Measurements from ENCODE around the gene CACNA1C.

CACNA1C gene

GRCh38 chr12:2593045-2593444 lies 540.3 kb downstream of the CACNA1C start:
- Mint-ChIP-seq H3K27ac (ENCODE audit: low read depth) (no peak overlapping the region), H3K9me3 (peaks cover 7% of the 10 kb centered on the region), H3K4me1 (no peaks in the 10 kb centered on the region), H3K36me3 (ENCODE audit: insufficient read depth) (no peaks in the 10 kb centered on the region), H3K27me3 (peaks cover 43% of the 10 kb centered on the region), H3K4me3 (no peak overlapping the region)
- DNase-seq (ENCODE audit: low spot score in 2 of 2), result no peak
- no peak for ATAC-seq (replicated peaks; ENCODE audit: extremely low read depth, poor library complexity, severe bottlenecking)

- ATAC-seq (replicated peaks; ENCODE audit: extremely low read depth, poor library complexity, severe bottlenecking) (no peak), DNase-seq (ENCODE audit: low spot score in 2 of 2) (no peak)
- Mint-ChIP-seq H3K9me3 (peaks cover 7% of the 10 kb centered on the region), H3K4me3 (no peak overlapping the region), H3K36me3 (ENCODE audit: insufficient read depth) (no peaks in the 10 kb centered on the region), H3K27ac (ENCODE audit: low read depth) (no peak overlapping the region), H3K4me1 (no peaks in the 10 kb centered on the region), H3K27me3 (peaks cover 16% of the 10 kb centered on the region)
Observed at GRCh38 chr12:2596441-2596840, 543.7 kb downstream of the CACNA1C start.

DNA sequence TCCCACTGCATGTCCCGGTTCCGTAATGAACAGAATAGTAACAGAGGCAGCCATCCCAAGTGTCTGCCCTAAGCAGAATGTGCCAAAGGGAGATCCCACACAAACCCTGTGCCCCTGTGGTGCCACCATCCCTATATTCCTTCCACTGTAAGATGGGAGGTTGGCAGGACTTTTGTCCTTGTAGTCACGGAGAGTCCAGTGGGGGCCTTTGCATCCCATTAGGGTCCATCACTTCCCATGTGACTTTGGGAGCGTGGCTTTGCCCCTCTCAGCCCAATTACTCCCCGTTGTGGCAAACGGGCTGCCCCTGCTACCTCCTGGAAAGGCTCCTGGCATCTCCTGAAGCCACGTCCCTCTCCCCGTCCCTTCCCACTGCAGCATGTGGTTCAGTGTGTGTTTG lies 552.5 kb downstream of the CACNA1C start:
- ATAC-seq (replicated peaks; ENCODE audit: extremely low read depth, poor library complexity, severe bottlenecking) (no peak), DNase-seq (ENCODE audit: low spot score in 2 of 2) (no peak)
- Mint-ChIP-seq H3K4me1 (no peaks in the 10 kb centered on the region), H3K9me3 (no peaks in the 10 kb centered on the region), H3K4me3 (no peak overlapping the region), H3K27ac (ENCODE audit: low read depth) (no peak overlapping the region), H3K27me3 (peaks cover 44% of the 10 kb centered on the region), H3K36me3 (ENCODE audit: insufficient read depth) (no peaks in the 10 kb centered on the region)

DNA sequence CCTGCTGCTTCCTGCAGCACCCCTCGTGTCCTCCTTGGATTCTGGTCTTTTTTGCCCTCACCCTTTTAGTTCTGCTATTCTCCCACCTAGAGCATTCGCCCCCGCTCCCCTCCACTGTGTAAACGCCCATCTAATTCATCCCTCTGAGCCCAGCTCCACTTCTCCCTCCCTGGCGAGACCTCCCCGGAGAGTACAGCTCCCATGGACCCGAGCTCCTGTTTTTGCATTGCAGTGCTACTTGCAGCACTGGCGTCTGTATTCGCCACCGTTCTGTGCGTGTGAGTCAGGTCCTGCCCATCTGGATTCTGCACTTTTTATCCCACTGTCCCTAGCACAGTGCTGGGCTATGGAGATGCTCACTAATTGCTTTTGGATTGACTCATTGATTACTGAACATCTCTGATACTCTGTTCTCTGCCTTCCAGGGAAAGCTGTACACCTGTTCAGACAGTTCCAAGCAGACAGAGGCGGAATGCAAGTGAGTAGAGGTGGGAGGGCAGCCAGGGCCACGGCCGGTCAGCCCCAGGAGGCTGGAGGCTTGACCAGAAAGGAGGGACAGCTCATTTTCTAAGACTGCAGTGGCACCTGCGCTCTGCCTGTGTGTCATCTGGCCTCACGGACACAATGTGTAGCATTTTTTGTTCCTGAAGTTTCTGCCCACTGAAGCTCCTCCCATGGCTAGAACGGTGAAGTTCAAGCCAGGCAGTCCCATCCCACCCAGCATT lies 553.6 kb downstream of the CACNA1C start:
- Mint-ChIP-seq H3K27ac (ENCODE audit: low read depth) (no peak overlapping the region), H3K27me3 (peaks cover 49% of the 10 kb centered on the region)

GRCh38 chr12:2607881-2608607 lies 555.3 kb downstream of the CACNA1C start:
- no peaks in the 10 kb centered on the region for H3K9me3 Mint-ChIP-seq
- no peak overlapping the region for H3K4me3 Mint-ChIP-seq
- ATAC-seq (replicated peaks; ENCODE audit: extremely low read depth, poor library complexity, severe bottlenecking), result no peak
- no peaks in the 10 kb centered on the region for H3K36me3 Mint-ChIP-seq (ENCODE audit: insufficient read depth)
- H3K27me3 Mint-ChIP-seq, result peaks cover 49% of the 10 kb centered on the region
- no peak overlapping the region for H3K27ac Mint-ChIP-seq (ENCODE audit: low read depth)
- H3K4me1 Mint-ChIP-seq, result no peaks in the 10 kb centered on the region
- no peak for DNase-seq (ENCODE audit: low spot score in 2 of 2)

More for the DNA sequence above, 553.6 kb downstream of the CACNA1C start:
- Mint-ChIP-seq H3K4me3 (no peak overlapping the region), H3K9me3 (no peaks in the 10 kb centered on the region), H3K4me1 (no peaks in the 10 kb centered on the region), H3K36me3 (ENCODE audit: insufficient read depth) (no peaks in the 10 kb centered on the region)
- no peak for ATAC-seq (replicated peaks; ENCODE audit: extremely low read depth, poor library complexity, severe bottlenecking)
- DNase-seq (ENCODE audit: low spot score in 2 of 2), result no peak

DNA sequence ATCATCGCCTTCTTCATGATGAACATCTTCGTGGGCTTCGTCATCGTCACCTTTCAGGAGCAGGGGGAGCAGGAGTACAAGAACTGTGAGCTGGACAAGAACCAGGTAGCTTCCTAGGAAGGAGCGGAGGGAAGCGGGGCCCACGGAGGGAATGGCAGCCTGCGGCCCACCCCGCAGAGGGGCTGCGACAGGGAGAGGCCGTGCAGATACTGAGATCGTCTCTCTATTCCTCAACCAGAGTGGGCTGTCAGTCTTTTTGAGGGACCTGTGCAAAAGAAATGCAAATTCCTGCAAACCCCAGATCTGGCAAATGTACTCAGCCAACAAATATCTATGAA lies 555.8 kb downstream of the CACNA1C start:
- Mint-ChIP-seq H3K9me3 (no peaks in the 10 kb centered on the region), H3K4me1 (no peaks in the 10 kb centered on the region), H3K4me3 (no peak overlapping the region), H3K36me3 (ENCODE audit: insufficient read depth) (no peaks in the 10 kb centered on the region), H3K27ac (ENCODE audit: low read depth) (no peak overlapping the region), H3K27me3 (peaks cover 49% of the 10 kb centered on the region)
- ATAC-seq (replicated peaks; ENCODE audit: extremely low read depth, poor library complexity, severe bottlenecking), result no peak
- no peak for DNase-seq (ENCODE audit: low spot score in 2 of 2)

DNA sequence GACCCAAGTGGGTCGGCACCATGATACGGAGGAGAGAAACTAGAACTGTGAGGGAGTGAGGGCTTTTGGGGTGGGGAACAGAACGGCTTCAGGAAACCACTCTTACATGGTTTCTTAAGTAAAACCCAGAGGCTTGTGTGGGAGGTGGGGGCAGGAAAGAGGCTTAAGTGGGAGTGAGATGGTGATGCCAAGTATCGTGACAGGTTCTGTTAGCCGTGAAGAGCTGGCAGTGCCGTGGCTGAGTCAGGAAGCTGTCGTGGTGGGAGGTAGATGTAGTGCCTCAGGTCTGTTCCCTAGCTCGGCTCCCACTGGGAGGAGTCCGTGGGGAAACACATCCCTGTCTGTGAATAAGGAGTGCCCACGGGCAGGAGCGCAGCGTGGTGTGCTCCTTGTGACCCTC lies 556.2 kb downstream of the CACNA1C start:
- DNase-seq (ENCODE audit: low spot score in 2 of 2), result no peak
- no peak for ATAC-seq (replicated peaks; ENCODE audit: extremely low read depth, poor library complexity, severe bottlenecking)

GRCh38 chr12:2610358-2610757 lies 557.6 kb downstream of the CACNA1C start:
- H3K4me1 Mint-ChIP-seq, result no peaks in the 10 kb centered on the region
- no peak for DNase-seq (ENCODE audit: low spot score in 2 of 2)
- H3K4me3 Mint-ChIP-seq, result no peak overlapping the region
- H3K27me3 Mint-ChIP-seq, result peaks cover 62% of the 10 kb centered on the region
- H3K9me3 Mint-ChIP-seq, result no peaks in the 10 kb centered on the region
- no peak overlapping the region for H3K27ac Mint-ChIP-seq (ENCODE audit: low read depth)
- no peak for ATAC-seq (replicated peaks; ENCODE audit: extremely low read depth, poor library complexity, severe bottlenecking)
- no peaks in the 10 kb centered on the region for H3K36me3 Mint-ChIP-seq (ENCODE audit: insufficient read depth)

More for the DNA sequence above, 556.2 kb downstream of the CACNA1C start:
- no peaks in the 10 kb centered on the region for H3K4me1 Mint-ChIP-seq
- H3K4me3 Mint-ChIP-seq, result no peak overlapping the region
- no peak overlapping the region for H3K27ac Mint-ChIP-seq (ENCODE audit: low read depth)
- H3K36me3 Mint-ChIP-seq (ENCODE audit: insufficient read depth), result no peaks in the 10 kb centered on the region
- peaks cover 51% of the 10 kb centered on the region for H3K27me3 Mint-ChIP-seq
- no peaks in the 10 kb centered on the region for H3K9me3 Mint-ChIP-seq

GRCh38 chr12:2613326-2614073 lies 560.7 kb downstream of the CACNA1C start:
- no peak for ATAC-seq (replicated peaks; ENCODE audit: extremely low read depth, poor library complexity, severe bottlenecking)
- no peaks in the 10 kb centered on the region for H3K36me3 Mint-ChIP-seq (ENCODE audit: insufficient read depth)
- no peaks in the 10 kb centered on the region for H3K9me3 Mint-ChIP-seq
- H3K27ac Mint-ChIP-seq (ENCODE audit: low read depth), result no peak overlapping the region
- H3K4me1 Mint-ChIP-seq, result no peaks in the 10 kb centered on the region
- peaks cover 55% of the 10 kb centered on the region for H3K27me3 Mint-ChIP-seq
- DNase-seq (ENCODE audit: low spot score in 2 of 2), result no peak
- no peak overlapping the region for H3K4me3 Mint-ChIP-seq

DNA sequence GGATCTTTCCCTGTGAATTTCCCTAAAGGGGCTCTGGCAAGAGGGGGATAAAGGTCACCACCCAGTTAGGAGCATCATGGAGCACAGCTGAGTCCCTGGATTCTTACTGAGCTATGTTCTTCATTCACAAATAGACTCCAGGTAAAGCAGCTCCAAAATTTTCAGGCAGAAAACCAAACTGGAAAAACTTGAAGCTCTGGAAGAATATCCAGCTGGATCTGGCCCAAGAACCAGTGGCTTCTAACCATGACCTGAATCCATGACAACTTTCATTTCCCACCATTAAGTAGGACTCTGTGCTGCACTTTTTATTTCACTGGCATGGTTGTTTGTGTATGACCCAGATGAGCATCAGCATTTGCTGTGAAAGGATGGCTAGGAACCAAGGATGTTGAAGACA lies 561.6 kb downstream of the CACNA1C start:
- no peaks in the 10 kb centered on the region for H3K36me3 Mint-ChIP-seq (ENCODE audit: insufficient read depth)
- no peaks in the 10 kb centered on the region for H3K4me1 Mint-ChIP-seq
- no peak overlapping the region for H3K27ac Mint-ChIP-seq (ENCODE audit: low read depth)
- H3K9me3 Mint-ChIP-seq, result no peaks in the 10 kb centered on the region
- no peak overlapping the region for H3K4me3 Mint-ChIP-seq
- H3K27me3 Mint-ChIP-seq, result peaks cover 55% of the 10 kb centered on the region
- ATAC-seq (replicated peaks; ENCODE audit: extremely low read depth, poor library complexity, severe bottlenecking) (no peak), DNase-seq (ENCODE audit: low spot score in 2 of 2) (no peak)

- Mint-ChIP-seq H3K27ac (ENCODE audit: low read depth) (no peak overlapping the region), H3K27me3 (peaks cover 50% of the 10 kb centered on the region), H3K4me1 (no peaks in the 10 kb centered on the region), H3K9me3 (no peaks in the 10 kb centered on the region), H3K36me3 (ENCODE audit: insufficient read depth) (no peaks in the 10 kb centered on the region), H3K4me3 (no peak overlapping the region)
- DNase-seq (ENCODE audit: low spot score in 2 of 2), result no peak
- ATAC-seq (replicated peaks; ENCODE audit: extremely low read depth, poor library complexity, severe bottlenecking), result no peak
Observed at GRCh38 chr12:2615665-2616402, 563.0 kb downstream of the CACNA1C start.

DNA sequence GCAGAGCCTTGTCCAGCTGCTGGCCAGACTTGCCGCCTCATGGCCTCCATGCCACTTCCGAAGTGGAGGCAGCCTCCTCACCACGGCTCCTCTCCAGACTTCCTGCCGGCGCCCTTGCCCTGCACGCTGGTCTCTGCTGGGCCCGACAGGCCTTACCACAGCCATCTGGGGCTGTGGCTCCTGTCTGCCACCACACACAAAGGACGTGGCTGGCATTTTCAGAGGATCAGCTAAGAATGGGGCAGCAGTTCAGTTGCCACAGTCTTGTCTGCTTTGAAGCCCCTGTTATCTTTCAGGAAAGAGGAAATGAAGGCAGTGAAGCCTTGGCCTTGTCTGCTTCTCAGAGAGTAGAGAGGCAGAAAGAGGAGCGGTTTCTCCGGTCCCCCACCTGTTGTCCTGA lies 564.0 kb downstream of the CACNA1C start:
- no peaks in the 10 kb centered on the region for H3K36me3 Mint-ChIP-seq (ENCODE audit: insufficient read depth)
- no peaks in the 10 kb centered on the region for H3K4me1 Mint-ChIP-seq
- H3K4me3 Mint-ChIP-seq, result no peak overlapping the region
- H3K9me3 Mint-ChIP-seq, result no peaks in the 10 kb centered on the region
- ATAC-seq (replicated peaks; ENCODE audit: extremely low read depth, poor library complexity, severe bottlenecking) (no peak), DNase-seq (ENCODE audit: low spot score in 2 of 2) (no peak)
- H3K27me3 Mint-ChIP-seq, result peaks cover 59% of the 10 kb centered on the region
- H3K27ac Mint-ChIP-seq (ENCODE audit: low read depth), result no peak overlapping the region
